ES-I3 (cell line): ENCODE results near the gene IP6K3.

Source experiments
- H3K36me3 ChIP-seq: 2 replicates; pipeline ENCODE4 v1.6.1; 2013; ENCODE audit warnings: mild to moderate bottlenecking, low read length, control low read depth, moderate library complexity; ENCODE audit not compliant: insufficient read depth
- H3K4me1 ChIP-seq: 2 replicates; pipeline ENCODE4 v1.6.1; 2013; ENCODE audit warnings: mild to moderate bottlenecking, control low read depth, low read length; ENCODE audit not compliant: insufficient read depth
- H3K9ac ChIP-seq: 2 replicates; pipeline ENCODE4 v1.6.1; 2013; ENCODE audit warnings: low read depth, mild to moderate bottlenecking, low read length, moderate library complexity
- H3K9me3 ChIP-seq: 2 replicates; pipeline ENCODE4 v1.6.1; 2013; ENCODE audit warnings: mild to moderate bottlenecking, low read length, moderate library complexity; ENCODE audit not compliant: control insufficient read depth, insufficient read depth

The IP6K3 gene

GRCh38 chr6:33732385-33732784 is 14.3 kb downstream of the IP6K3 start:
- H3K4me1 ChIP-seq: no peaks in the 10 kb centered on the region; the same call in 1 of the 2 replicates
- H3K36me3 ChIP-seq: no peaks in the 10 kb centered on the region

GRCh38 chr6:33731751-33732282 is 14.9 kb downstream of the IP6K3 start:
- Histone ChIP-seq H3K9ac (no peak overlapping the region), H3K4me1 (no peaks in the 10 kb centered on the region; the same call in 1 of the 2 replicates), H3K36me3 (no peaks in the 10 kb centered on the region), H3K9me3 (no peaks in the 10 kb centered on the region)

More at GRCh38 chr6:33732385-33732784, 14.3 kb downstream of the IP6K3 start:
- Histone ChIP-seq H3K9ac (no peak overlapping the region), H3K9me3 (no peaks in the 10 kb centered on the region)

DNA sequence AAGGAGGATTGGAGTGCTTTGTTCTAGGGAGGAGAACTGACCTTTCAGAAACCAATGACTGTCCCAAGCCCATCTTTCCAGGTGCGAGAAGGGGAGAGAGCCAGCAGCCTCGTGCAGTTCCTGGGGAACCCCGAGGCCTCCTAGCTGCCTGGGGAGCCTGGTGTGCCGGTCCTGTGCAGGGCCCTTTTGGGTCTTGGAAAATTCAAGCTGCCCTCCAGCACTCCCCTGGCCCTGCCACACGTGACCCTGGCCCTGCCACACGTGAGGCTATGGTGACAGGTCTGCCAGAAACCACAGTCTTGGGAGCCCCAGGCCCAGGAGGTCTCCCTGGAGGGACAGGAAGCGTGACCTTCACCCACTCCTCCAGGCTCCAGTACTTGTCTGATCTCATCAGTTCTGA is 15.7 kb downstream of the IP6K3 start:
- Histone ChIP-seq H3K4me1 (no peaks in the 10 kb centered on the region; the same call in 1 of the 2 replicates), H3K9me3 (no peaks in the 10 kb centered on the region), H3K36me3 (no peaks in the 10 kb centered on the region), H3K9ac (no peak overlapping the region)

DNA sequence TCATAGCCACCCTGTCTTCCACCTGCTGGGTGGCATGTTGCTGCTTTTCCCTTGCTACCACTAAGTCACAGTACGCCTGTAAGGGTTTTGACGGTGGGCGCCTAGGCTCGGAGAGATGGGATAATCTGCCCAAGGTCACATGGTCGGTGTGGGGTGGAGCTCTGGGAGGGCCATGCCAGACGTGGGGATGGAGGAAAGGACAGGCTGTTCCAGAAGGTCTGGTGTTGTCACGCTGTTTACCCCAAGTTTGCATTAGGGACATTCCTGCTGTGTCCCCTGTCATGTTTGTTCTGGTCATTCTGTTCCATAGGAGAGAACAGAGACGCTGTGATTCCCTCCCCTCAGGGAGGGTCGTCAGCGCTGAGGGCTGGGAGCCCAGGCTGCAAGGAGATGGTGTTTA is 16.1 kb downstream of the IP6K3 start:
- no peak overlapping the region for H3K9ac ChIP-seq
- no peaks in the 10 kb centered on the region for H3K9me3 ChIP-seq
- H3K4me1 ChIP-seq: no peaks in the 10 kb centered on the region; the same call in 1 of the 2 replicates
- H3K36me3 ChIP-seq: no peaks in the 10 kb centered on the region

DNA sequence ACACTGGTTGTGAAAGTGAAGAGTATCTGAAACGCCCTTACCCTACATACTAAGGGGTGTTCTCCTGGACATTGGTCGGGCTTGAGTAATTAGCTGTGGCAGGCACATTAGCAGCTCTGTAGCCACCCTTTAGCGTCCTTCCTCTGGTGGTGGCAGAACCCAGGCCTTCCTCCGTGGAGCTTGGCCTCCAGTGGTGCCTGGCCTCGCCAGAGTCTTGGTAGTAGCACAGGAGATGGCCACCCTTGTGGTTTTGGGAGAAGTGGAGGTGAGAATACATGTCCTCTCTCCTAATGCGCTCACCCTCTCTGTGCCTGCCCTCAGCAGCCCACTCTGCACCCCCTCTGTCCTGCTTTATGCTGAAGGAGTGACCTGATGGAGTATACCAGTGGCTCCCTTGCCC is 17.6 kb downstream of the IP6K3 start:
- no peak overlapping the region for H3K9ac ChIP-seq
- H3K4me1 ChIP-seq: no peaks in the 10 kb centered on the region; the same call in 1 of the 2 replicates
- H3K9me3 ChIP-seq: no peaks in the 10 kb centered on the region
- no peaks in the 10 kb centered on the region for H3K36me3 ChIP-seq

GRCh38 chr6:33728438-33728837 is 18.3 kb downstream of the IP6K3 start:
- Histone ChIP-seq H3K9me3 (no peaks in the 10 kb centered on the region), H3K9ac (no peak overlapping the region), H3K4me1 (no peaks in the 10 kb centered on the region; the same call in 1 of the 2 replicates), H3K36me3 (no peaks in the 10 kb centered on the region)

- Histone ChIP-seq H3K9me3 (no peaks in the 10 kb centered on the region), H3K4me1 (no peaks in the 10 kb centered on the region; the same call in 1 of the 2 replicates), H3K9ac (no peak overlapping the region), H3K36me3 (no peaks in the 10 kb centered on the region)
Measured at GRCh38 chr6:33727932-33728331, 18.8 kb downstream of the IP6K3 start.

DNA sequence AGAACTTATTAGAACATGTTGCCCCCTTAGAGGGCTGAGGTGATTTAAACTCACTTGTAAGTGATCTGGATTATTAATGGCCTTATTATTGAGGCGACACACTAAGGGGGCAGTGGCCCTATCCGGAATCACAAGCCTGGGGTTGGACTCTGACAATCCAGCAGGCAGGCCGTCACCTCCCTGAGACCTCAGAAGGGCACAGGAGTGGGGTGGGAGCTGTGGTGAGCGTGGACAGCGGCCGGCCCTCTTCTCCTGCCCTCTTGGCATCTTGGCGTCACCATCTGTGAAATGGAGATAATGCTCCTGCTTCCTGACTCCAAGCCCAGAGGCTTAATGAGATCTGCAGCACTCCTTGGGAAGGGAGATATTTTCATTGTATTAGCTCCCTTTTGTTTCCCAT is 19.6 kb downstream of the IP6K3 start:
- no peaks in the 10 kb centered on the region; the same call in 1 of the 2 replicates for H3K4me1 ChIP-seq
- H3K9ac ChIP-seq: no peak overlapping the region
- no peaks in the 10 kb centered on the region for H3K36me3 ChIP-seq
- H3K9me3 ChIP-seq: no peaks in the 10 kb centered on the region

- Histone ChIP-seq H3K9ac (no peak overlapping the region), H3K4me1 (no peaks in the 10 kb centered on the region; the same call in 1 of the 2 replicates), H3K36me3 (no peaks in the 10 kb centered on the region), H3K9me3 (no peaks in the 10 kb centered on the region)
Measured at GRCh38 chr6:33726696-33727095, 20.0 kb downstream of the IP6K3 start.

DNA sequence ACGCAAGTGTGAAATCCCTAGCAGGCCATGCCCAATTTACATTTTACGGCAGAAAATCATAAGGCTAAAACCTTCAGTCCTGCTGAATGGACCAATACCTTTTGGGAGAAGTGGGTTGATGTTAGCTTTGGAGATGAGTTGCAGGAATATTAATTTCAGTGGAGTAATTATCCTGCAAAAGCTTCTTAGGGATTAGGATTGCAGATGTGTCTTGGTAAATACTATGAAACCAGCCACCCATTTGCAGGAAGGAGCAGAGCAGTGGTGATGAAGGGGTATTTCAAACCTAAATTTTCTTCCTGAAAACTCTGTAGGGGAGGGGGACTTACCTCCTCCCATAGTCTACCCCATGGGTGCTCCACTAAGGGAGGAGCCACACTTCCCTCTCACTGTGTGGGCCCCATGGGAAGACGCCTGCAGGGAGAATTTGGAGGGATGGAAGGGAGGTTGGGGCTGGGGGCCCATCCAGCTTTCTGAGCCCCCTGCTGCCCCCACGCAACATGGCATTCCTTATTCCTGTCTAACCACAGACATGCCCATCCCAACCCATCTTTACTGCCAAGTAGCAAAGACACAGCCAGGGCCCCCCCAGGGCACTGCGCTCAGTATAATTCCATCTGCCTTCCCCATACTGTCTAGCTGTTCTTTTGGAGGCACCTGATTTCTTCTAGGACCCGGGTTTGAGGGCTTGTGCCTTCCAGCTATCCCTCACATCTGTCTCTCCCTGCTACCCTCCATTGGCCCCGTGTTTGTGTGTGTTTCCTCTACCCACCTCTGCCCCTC is 20.6 kb downstream of the IP6K3 start:
- Histone ChIP-seq H3K9ac (no peak overlapping the region), H3K36me3 (no peaks in the 10 kb centered on the region), H3K9me3 (no peaks in the 10 kb centered on the region), H3K4me1 (no peaks in the 10 kb centered on the region; the same call in 1 of the 2 replicates)

DNA sequence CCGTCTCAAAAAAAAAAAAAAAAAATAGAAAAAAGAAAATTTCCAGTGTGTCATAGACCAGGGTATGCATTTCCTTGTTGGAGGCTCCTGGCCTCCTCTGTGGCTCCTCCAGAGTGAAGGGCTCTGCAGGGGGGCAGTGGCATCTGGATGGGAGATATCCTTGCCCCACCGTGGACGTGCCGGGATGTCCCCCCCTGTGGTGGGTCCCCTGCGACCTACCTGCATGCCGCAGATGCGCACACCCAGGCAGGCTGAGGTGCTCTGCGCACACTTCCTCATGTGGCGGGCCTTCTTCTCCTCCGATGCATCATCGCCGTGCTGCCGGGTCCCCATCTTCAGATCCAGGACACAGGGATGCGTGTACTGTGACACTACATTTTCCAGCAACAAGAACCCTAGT is 21.5 kb downstream of the IP6K3 start:
- H3K9ac ChIP-seq: no peak overlapping the region
- no peaks in the 10 kb centered on the region for H3K4me1 ChIP-seq
- H3K9me3 ChIP-seq: no peaks in the 10 kb centered on the region
- H3K36me3 ChIP-seq: no peaks in the 10 kb centered on the region

GRCh38 chr6:33724102-33725023 is 22.3 kb downstream of the IP6K3 start:
- no peak overlapping the region for H3K9ac ChIP-seq
- H3K9me3 ChIP-seq: no peaks in the 10 kb centered on the region
- H3K4me1 ChIP-seq: no peaks in the 10 kb centered on the region
- no peaks in the 10 kb centered on the region for H3K36me3 ChIP-seq

DNA sequence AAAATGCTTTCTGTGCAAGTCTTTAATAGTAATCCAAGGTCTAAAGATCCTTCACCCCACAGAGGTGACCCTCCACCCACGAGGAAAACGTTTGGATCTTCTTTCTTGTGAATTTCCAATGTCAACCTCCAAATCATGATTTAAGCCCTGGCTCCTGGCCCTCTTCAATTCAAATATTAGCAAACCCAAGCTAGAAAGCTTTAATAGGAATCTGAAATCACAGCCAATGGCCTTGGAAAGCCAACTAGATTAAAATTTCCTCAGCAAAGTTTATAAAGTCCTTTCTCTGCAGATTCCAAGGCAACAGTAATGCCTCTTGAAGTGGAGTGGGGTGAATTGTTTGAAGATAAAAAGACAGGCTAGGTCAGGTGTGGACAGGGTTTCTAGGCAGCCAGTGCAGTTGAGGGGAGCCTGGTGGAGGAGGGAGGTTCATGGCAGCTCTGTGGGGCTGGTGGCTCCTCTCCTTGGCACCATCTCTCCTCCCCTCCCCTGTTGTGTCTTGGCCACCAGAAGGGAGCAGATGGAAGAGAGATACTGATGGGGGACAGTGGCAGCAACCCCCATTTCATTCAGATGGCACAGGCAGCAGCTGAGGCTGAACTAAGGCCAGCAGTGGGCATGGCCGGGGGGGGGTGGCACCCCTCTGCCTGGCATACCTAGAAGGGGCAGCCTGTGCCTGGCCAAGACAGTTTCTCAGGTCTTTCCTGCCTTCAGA is 23.2 kb downstream of the IP6K3 start:
- Histone ChIP-seq H3K4me1 (no peaks in the 10 kb centered on the region), H3K36me3 (no peaks in the 10 kb centered on the region), H3K9ac (no peak overlapping the region), H3K9me3 (no peaks in the 10 kb centered on the region)

DNA sequence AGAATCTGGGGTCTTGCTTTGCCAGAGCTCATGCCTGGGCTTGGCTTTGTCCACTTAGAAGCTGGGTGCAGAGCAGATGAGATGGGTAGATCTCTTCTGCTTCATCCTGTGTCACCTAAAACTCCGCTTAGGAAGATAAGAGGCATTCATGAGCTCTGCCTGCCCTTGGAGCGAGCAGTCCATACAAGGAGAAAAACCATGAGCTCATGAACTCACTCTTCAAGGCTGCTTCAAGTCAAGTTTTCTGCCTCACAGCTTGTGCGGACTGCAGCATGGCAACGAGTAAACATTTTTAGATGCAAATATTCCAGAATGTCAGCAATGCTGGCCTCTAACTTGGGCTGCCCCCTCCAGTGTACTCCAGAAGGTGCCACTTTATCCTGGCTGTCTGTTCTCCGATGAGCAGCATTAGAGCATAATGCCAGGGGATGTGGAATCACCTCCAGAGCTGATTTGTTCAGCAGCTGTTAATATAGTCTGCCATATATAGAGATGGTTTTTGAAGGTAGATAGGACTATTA is 24.5 kb downstream of the IP6K3 start:
- H3K9ac ChIP-seq: no peak overlapping the region
- no peaks in the 10 kb centered on the region for H3K9me3 ChIP-seq
- H3K36me3 ChIP-seq: no peaks in the 10 kb centered on the region
- H3K4me1 ChIP-seq: peaks cover 2% of the 10 kb centered on the region
